ES-I3 (cell line): ENCODE results near the gene MYRIP.

Source experiments
- H3K36me3 ChIP-seq: 2 replicates; pipeline ENCODE4 v1.6.1; 2013; ENCODE audit warnings: mild to moderate bottlenecking, low read length, control low read depth, moderate library complexity; ENCODE audit not compliant: insufficient read depth
- H3K4me1 ChIP-seq: 2 replicates; pipeline ENCODE4 v1.6.1; 2013; ENCODE audit warnings: mild to moderate bottlenecking, control low read depth, low read length; ENCODE audit not compliant: insufficient read depth
- H3K9ac ChIP-seq: 2 replicates; pipeline ENCODE4 v1.6.1; 2013; ENCODE audit warnings: low read depth, mild to moderate bottlenecking, low read length, moderate library complexity
- H3K9me3 ChIP-seq: 2 replicates; pipeline ENCODE4 v1.6.1; 2013; ENCODE audit warnings: mild to moderate bottlenecking, low read length, moderate library complexity; ENCODE audit not compliant: control insufficient read depth, insufficient read depth

The MYRIP gene

DNA sequence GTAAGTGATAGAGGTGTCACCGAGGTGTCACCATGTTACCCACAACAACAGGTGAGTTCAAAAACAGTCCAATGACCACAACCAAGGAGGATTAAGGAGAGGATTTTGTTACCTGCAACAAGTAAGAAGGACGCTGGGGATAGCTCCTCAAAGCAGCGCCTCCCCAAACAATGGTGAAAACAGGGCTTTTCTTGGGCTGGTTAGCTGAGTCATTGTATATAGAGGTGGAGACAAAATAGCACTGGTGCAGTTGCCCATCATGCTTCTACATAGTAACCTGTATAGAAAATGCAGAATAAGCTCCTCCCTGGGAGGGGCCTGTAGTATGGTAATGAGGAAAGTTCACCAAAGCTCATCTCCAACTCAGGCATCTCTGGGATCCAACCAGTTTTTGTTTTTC, 383.2 kb downstream of the MYRIP start:
- Histone ChIP-seq H3K9me3 (no peaks in the 10 kb centered on the region), H3K4me1 (peaks cover 9% of the 10 kb centered on the region), H3K9ac (no peak overlapping the region), H3K36me3 (no peaks in the 10 kb centered on the region)

DNA sequence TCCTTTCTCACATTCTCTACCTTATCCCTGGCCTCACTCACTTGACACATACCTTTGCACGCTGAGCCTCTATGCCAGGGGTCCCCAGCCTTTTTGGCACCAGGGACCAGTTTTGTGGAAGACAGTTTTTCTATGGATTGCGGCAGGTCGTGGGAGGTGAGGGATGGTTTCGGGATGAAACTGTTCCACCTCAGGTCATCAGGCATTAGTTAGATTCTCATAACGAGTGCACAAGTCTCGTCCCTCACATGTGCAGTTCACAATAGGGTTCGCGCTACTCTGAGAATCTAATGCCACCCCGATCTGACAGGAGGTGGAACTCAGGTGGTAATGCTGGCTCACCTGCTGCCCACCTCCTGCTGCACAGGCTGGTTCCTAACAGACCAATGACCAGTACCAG, 387.6 kb downstream of the MYRIP start:
- peaks cover 9% of the 10 kb centered on the region for H3K4me1 ChIP-seq
- H3K36me3 ChIP-seq, result no peaks in the 10 kb centered on the region
- no peaks in the 10 kb centered on the region for H3K9me3 ChIP-seq
- H3K9ac ChIP-seq, result no peak overlapping the region

DNA sequence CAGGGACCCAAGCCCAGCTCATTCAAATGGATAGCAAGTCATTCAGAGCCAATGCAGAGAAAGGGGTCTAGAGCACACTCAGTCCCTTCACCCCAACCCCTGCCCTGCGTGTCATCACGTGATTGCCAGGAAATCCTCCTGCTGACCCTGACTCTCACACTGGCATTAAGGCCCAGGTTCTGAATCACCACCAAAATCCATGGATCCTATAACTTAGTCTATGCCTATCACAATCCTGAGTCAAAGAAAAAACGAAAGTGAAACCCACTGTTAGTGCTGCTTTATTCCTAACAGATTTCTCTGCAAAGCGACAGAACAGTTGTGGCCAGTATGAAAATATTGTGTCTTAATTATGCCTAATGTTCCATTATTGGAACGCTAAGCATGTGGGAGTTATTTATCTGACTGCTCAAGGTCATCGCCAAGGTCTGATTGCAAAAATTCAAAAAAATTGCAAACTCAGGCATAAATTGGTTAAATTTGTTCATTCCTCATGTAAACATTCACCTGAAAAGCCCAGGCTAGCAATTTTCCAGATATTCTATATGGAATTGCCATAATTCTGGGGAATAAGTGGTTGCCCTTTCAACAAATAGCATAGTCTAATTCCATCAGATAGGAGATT, 391.4 kb downstream of the MYRIP start:
- no peaks in the 10 kb centered on the region for H3K9me3 ChIP-seq
- no peak overlapping the region for H3K9ac ChIP-seq
- H3K36me3 ChIP-seq, result no peaks in the 10 kb centered on the region
- H3K4me1 ChIP-seq, result no peaks in the 10 kb centered on the region

DNA sequence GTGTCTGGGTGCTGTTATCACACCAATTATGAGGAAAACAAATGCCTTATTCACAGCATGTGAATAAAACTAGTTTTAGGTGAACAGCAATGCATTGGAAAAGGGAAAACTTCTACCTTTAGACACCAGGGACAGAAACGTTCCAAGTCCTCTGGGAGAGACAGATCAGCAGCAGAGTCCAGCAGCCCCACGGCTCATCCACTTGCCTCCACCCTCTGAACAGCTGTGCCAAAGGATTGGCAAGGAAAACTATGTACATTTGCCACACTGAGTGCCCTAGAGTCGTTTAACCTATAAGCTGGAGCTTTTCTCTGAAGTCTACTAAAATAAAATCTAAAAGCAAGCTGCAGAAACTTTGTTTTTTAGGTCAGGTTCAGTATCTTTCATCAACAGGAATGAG, 392.4 kb downstream of the MYRIP start:
- H3K36me3 ChIP-seq, result no peaks in the 10 kb centered on the region
- H3K9ac ChIP-seq, result no peak overlapping the region
- no peaks in the 10 kb centered on the region for H3K4me1 ChIP-seq

DNA sequence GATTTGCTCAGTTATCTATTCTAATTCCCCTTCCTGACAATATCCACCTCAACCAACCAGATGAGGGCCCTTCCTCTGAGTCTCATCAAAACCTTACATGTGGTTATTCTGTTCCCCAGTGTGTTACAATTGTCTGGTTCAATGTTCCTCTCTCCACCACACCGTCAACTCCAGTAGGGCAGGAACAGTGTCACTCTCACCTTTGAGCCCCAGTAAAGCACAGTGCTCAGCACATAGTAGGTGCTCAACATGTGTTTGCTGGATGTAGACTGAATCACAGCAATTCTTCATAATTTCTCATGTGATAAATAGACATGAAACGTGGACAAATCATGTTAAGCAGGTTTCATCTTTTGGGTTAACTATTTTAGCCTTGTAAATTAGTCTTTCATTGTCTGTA, 397.1 kb downstream of the MYRIP start:
- no peaks in the 10 kb centered on the region for H3K36me3 ChIP-seq
- no peak overlapping the region for H3K9ac ChIP-seq
- H3K4me1 ChIP-seq, result no peaks in the 10 kb centered on the region
- H3K9me3 ChIP-seq, result no peaks in the 10 kb centered on the region

More for the DNA sequence above, 392.4 kb downstream of the MYRIP start:
- H3K9me3 ChIP-seq, result no peaks in the 10 kb centered on the region

DNA sequence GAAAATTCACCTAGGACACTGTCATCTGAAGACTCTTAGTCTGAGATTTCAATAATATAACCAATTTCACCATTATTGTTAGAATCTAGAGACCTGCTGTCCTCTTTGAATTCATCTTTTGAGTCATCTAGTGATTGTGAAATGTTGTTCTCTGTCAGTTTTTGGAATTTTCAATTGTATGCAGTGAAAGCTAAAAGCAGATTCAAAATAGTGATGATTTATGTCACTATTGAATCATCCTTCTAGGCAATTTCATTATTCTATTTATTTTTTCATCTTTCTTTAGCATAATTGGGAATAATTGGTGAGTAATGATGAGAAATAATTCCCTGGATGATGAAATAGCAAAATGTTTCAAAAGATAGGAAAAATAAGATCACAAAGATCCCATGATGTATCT, 398.4 kb downstream of the MYRIP start:
- Histone ChIP-seq H3K9me3 (no peaks in the 10 kb centered on the region), H3K4me1 (no peaks in the 10 kb centered on the region), H3K9ac (no peak overlapping the region), H3K36me3 (no peaks in the 10 kb centered on the region)

DNA sequence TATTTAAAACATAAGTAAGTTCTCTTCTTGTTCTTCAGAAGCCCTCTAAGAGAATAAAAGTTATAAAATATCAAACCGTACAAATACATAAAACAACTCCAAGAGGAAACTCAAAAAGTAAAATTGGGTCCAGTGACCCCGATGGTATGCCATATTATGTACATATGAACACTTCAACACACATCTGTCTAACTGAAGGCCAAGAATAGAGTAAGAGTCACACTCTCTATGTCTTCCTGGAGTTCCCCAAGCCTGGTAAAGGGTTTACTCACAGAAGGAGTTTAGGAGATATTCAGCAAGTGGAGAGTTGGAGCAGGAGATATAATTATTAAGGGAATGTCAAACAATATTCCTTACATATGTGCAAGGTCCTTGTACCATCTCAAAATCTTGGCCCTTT, 398.8 kb downstream of the MYRIP start:
- no peaks in the 10 kb centered on the region for H3K4me1 ChIP-seq
- H3K36me3 ChIP-seq, result no peaks in the 10 kb centered on the region
- no peak overlapping the region for H3K9ac ChIP-seq
- no peaks in the 10 kb centered on the region for H3K9me3 ChIP-seq

DNA sequence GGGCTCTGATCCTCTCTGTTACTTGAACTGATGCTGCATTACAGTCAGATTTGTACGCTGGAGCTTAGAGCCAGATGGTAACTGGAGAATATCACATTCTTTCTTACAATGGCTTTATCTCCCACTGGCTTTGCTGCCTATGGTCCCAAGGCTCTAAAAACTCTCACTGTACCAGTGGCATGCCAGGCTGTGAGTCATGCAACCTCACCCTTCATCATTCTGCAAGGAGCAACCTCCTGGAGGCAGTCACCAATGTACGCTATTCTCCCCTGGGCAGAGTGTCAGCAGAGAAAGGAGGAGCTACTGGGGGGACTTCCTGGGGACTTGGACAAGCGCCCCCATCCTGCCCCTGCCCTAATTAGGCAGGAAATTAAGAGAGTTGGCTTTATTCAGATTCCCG, 402.2 kb downstream of the MYRIP start:
- no peak overlapping the region for H3K9ac ChIP-seq
- no peaks in the 10 kb centered on the region for H3K4me1 ChIP-seq
- no peaks in the 10 kb centered on the region for H3K9me3 ChIP-seq
- H3K36me3 ChIP-seq, result no peaks in the 10 kb centered on the region

DNA sequence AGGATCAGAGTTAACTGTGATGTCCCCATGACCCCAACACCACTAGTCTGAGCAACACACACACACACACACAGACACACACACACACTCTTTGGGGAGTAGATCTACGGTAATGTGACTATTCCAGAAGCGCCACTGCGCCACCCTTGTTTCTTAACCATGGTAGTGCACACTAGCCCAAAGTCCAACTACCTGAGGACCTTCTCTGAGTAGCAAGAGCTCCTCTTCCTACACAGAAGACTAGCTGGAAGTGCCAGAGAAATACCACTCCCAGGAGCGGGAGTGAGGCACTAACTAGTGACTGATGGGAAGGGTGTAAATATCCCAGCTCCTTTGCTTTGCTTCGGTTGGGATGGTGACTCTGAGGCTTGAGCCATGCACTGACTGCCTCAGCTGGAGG, 404.1 kb downstream of the MYRIP start:
- Histone ChIP-seq H3K9ac (no peak overlapping the region), H3K4me1 (no peaks in the 10 kb centered on the region), H3K9me3 (no peaks in the 10 kb centered on the region)

DNA sequence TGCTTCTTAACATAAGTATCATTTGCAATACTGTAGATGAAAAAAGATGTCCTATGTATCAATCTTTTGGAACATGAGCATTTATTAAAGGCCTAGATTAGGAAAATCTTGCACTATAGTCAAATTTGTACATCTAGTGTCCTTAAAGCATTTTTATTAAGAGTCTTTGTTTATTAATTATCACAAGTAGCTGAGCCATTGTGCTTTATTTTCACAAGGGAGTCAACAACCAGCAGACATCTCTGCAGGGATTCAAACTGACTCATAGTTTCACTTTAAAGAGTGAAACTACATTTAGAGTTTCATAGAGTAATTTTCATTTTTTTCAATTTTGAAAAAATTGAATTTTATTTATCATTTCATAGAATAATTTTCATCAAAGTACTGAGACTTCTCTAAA, 405.6 kb downstream of the MYRIP start:
- no peak overlapping the region for H3K9ac ChIP-seq
- H3K36me3 ChIP-seq, result no peaks in the 10 kb centered on the region
- no peaks in the 10 kb centered on the region for H3K4me1 ChIP-seq
- no peaks in the 10 kb centered on the region for H3K9me3 ChIP-seq

More for the DNA sequence above, 404.1 kb downstream of the MYRIP start:
- H3K36me3 ChIP-seq, result no peaks in the 10 kb centered on the region

DNA sequence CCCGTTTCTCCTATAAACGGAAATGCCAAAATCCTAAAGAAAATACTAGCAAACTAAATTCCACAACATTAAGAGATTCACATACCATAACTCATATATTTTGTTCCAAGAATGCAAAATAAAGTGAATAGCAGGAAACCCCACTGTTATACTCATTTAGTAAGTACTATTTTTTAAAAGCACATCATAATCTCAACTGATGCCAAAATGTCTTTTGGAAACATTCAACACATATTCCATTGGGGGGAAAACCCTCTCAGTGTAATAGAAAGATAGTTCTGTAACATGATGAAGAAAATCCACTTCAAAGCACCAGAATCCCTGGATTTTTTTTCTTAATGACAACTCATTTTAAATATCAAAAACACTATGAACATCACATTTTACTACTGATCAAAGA, 407.1 kb downstream of the MYRIP start:
- H3K4me1 ChIP-seq, result no peaks in the 10 kb centered on the region
- no peak overlapping the region for H3K9ac ChIP-seq
- no peaks in the 10 kb centered on the region for H3K9me3 ChIP-seq
- no peaks in the 10 kb centered on the region for H3K36me3 ChIP-seq

DNA sequence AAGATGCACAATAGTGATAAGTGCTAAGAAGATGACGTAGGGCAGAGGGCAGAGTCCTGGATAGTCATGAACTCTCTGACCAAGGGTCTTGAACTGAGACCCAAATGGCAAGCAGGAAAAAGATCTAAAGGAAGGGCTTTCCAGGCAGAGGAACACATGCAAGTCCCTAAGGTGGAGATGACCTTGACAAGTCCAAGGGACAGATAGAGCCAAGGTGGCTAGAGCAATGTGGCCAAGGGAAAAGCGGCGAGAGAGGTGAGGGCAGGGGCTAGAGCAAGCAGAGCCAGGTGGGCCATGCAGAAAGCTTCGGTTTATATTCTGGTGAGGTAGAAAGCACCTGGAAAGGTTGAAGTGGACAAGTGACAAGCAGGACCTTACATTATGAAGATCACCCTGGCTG, 414.4 kb downstream of the MYRIP start:
- Histone ChIP-seq H3K4me1 (no peaks in the 10 kb centered on the region), H3K9ac (no peak overlapping the region), H3K36me3 (no peaks in the 10 kb centered on the region), H3K9me3 (no peaks in the 10 kb centered on the region)

DNA sequence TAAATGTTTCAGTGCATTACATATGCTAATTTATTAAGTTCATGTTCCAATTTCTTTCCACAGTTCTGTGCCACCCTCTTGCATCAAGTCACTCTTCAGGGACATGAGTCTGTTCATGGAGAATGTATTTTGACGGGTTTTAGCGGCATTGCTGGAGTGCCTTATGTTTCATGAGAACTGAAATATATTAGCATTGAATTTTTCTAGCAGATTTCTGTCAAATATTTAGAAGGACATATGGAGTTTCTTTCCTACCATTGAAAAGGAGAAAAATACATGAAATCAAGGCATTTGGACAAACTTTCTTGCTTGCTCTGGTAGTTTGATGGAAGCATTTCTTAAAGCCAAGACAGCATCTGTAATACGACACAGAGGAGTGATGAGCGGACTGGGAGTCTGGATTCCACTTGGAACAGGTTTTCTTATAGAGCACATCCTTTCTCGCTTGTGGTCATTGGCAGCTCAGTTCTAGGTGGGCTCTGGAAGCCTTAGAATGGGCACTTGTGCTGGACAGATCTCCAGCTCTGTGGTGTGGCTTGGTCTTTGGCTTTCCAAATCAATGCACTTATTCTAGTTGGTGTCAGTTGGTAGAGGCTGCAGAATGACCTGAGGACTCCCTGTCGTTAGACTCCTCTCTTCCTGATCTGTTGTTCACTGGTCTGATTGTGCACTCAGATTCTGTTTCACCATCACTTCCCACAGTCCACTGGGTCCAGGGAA, 415.5 kb downstream of the MYRIP start:
- H3K9ac ChIP-seq, result no peak overlapping the region
- H3K36me3 ChIP-seq, result no peaks in the 10 kb centered on the region
- H3K9me3 ChIP-seq, result no peaks in the 10 kb centered on the region
- H3K4me1 ChIP-seq, result no peaks in the 10 kb centered on the region

DNA sequence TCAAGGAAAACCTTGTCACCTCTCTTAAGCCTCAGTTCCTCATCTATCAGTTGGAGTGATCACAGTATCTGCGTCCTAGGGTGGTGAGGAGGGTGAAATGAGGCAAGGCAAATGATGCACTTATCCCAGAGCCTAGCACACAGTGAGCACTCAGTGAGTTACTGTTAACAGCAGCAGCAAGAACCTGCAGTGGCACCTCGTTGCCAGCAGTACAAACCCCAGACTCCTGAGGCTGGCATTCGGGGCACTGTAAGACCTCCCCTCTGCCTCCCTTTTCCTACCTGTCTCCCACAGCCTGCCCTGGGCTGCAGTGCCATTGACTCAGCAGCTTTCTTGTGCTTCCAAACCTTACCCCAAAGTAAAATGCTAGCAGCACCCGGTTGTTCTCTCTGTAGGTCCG, 417.2 kb downstream of the MYRIP start:
- Histone ChIP-seq H3K4me1 (no peaks in the 10 kb centered on the region), H3K9ac (no peak overlapping the region), H3K36me3 (no peaks in the 10 kb centered on the region), H3K9me3 (no peaks in the 10 kb centered on the region)

DNA sequence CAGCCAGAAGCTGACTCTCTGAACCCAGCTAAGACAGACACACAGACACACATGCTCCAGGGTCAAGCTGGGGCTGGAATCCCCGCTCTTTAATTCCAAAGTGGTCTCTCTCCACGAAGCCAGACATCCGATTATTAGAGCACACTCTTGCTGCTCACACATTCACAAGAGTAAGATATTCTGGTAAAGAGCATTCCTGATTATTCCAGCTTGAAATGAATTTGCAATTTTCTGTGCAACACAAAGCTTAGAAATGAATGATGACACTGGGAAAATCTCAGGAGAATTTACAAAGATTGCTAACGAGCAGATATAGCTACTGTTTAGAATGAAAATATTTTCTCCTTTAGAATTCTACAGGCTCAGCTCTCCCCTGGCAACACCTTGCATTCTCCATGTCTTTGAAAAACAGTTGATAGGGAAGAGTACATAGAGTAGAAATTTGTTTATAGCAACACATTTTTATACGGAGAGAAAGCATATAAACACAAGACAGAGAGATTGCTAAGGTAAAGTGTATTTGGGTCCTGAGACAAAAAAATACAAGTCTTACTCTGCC, 419.5 kb downstream of the MYRIP start:
- Histone ChIP-seq H3K4me1 (no peaks in the 10 kb centered on the region), H3K9me3 (no peaks in the 10 kb centered on the region), H3K36me3 (no peaks in the 10 kb centered on the region), H3K9ac (no peak overlapping the region)
